Keratinocyte (primary cell): ENCODE results near the gene KRTAP21-3. TPM values are rescaled to one million over a fixed set of nuclear protein-coding genes. Genes with fewer than 3 reads are reported as not detected.

ENCODE experiments used
- DNase-seq: peaks from one replicate; pipeline ENCODE4 v3.0.0-alpha.2; 2011; ENCODE audit warnings: low read depth, missing footprints, low spot score
- FAIRE-seq: peaks from 2 replicates; lab custom pipeline; 2011; peaks lifted over from hg19 to GRCh38; lab: Jason Lieb, UNC
- H2AFZ ChIP-seq: 2 replicates; pipeline ENCODE4 v1.6.0; 2012; ENCODE audit warnings: low read length, control low read depth, inconsistent platforms; ENCODE audit not compliant: control insufficient read depth
- H3K27ac ChIP-seq: 2 replicates; pipeline ENCODE4 v1.5.1; 2011; ENCODE audit warnings: low read length; ENCODE audit not compliant: control insufficient read depth, insufficient read depth
- H3K27me3 ChIP-seq: 3 replicates; pipeline ENCODE4 v1.6.0; 2011; ENCODE audit warnings: low read length; ENCODE audit not compliant: control insufficient read depth, insufficient read depth; ENCODE audit errors: extremely low read depth
- H3K36me3 ChIP-seq, 2 experiments: 2 replicates in 1 of 2; 3 replicates in 1 of 2; pipeline ENCODE4 v1.5.1; 2011; ENCODE audit warnings: low read length in 2 of 2, mild to moderate bottlenecking in 1 of 2; ENCODE audit not compliant: control insufficient read depth in 2 of 2, insufficient read depth in 2 of 2; ENCODE audit errors: extremely low read depth in 1 of 2
- H3K4me1 ChIP-seq: 3 replicates; pipeline ENCODE4 v1.5.1; 2011; ENCODE audit warnings: low read length; ENCODE audit not compliant: control insufficient read depth, insufficient read depth; ENCODE audit errors: extremely low read depth
- H3K4me2 ChIP-seq: 3 replicates; pipeline ENCODE4 v1.6.0; 2011; ENCODE audit warnings: low read depth, low read length; ENCODE audit not compliant: control insufficient read depth, insufficient read depth; ENCODE audit errors: extremely low read depth
- H3K4me3 ChIP-seq, 3 experiments: fragments of 200-600 bp in 1 of 3; sonication (generic) in 1 of 3; 2 replicates in 2 of 3; 3 replicates in 1 of 3; pipeline ENCODE4 v1.5.1; 2011 to 2016; ENCODE audit warnings: low read length in 3 of 3, mild to moderate bottlenecking in 3 of 3, control low read depth in 2 of 3, inconsistent platforms in 1 of 3, low read depth in 1 of 3, mixed read lengths in 1 of 3, mixed run types in 1 of 3, moderate library complexity in 1 of 3; ENCODE audit not compliant: control insufficient read depth in 2 of 3, insufficient read depth in 2 of 3; ENCODE audit errors: extremely low read depth in 1 of 3
- H3K79me2 ChIP-seq: 2 replicates; pipeline ENCODE4 v1.6.0; 2012; ENCODE audit warnings: low read length; ENCODE audit not compliant: control insufficient read depth, insufficient read depth
- H3K9ac ChIP-seq: 3 replicates; pipeline ENCODE4 v1.6.0; 2011; ENCODE audit warnings: low read length; ENCODE audit not compliant: control insufficient read depth, insufficient read depth; ENCODE audit errors: extremely low read depth
- H3K9me1 ChIP-seq: 3 replicates; pipeline ENCODE4 v1.6.0; 2011; ENCODE audit warnings: low read length; ENCODE audit not compliant: control insufficient read depth, insufficient read depth; ENCODE audit errors: extremely low read depth
- H3K9me3 ChIP-seq: 2 replicates; pipeline ENCODE4 v1.5.1; 2012; ENCODE audit warnings: low read depth, low read length; ENCODE audit not compliant: control insufficient read depth
- H4K20me1 ChIP-seq: 3 replicates; pipeline ENCODE4 v1.6.0; 2011; ENCODE audit warnings: low read length; ENCODE audit not compliant: control insufficient read depth, insufficient read depth; ENCODE audit errors: extremely low read depth
- CTCF ChIP-seq, 3 experiments: IDR thresholded peaks in 1 of 3; conservative IDR thresholded peaks in 1 of 3; optimal IDR thresholded peaks in 1 of 3; 2 replicates in 2 of 3; 3 replicates in 1 of 3; pipeline versions ENCODE3 to v1.5.1; 2011; ENCODE audit warnings: low read length in 3 of 3, mild to moderate bottlenecking in 3 of 3, moderate library complexity in 2 of 3, control low read depth in 1 of 3, inconsistent platforms in 1 of 3; ENCODE audit not compliant: insufficient read depth in 2 of 3; ENCODE audit errors: extremely low read depth in 1 of 3
- EZH2 ChIP-seq: IDR thresholded peaks from one replicate; pipeline ENCODE4 v1.6.1; 2012; ENCODE audit warnings: inconsistent platforms, mild to moderate bottlenecking, low read length, moderate library complexity
- dilution Hi-C: fragments of 300-500 bp; cut with MboI; formaldehyde crosslinking; loops from one replicate; pipeline ENCODE4 v1.7.0; 2020; ENCODE audit warnings: low sequenced_read_pairs; ENCODE audit not compliant: extremely low pct_ligation_motif_present
- polyA plus RNA-seq, 5 experiments: library from polyadenylated mRNA; depleted of rRNA in 3 of 5; stranded (reverse) in 3 of 5; stranded (forward) in 1 of 5; unstranded in 1 of 5; fragments of >200 nt; gene quantifications; 1 replicate in 1 of 5; 2 replicates in 3 of 5; 3 replicates in 1 of 5; pipeline versions ENCODE4 v1.2.1 to v1.2.3, GENCODE V29; 2011 to 2012; ENCODE audit warnings: missing spikeins in 2 of 5, low read depth in 1 of 5, low replicate concordance in 1 of 5

The KRTAP21-3 gene
- polyA plus RNA-seq, 1 donor (not counting 4 experiments of a cell fraction or from before 2014, with no cell fraction given), result not detected

- H3K27ac ChIP-seq, result peak overlapping the region; percentile 70
- H3K4me2 ChIP-seq, result no peak overlapping the region
- H3K4me1 ChIP-seq, result peaks cover 18% of the 10 kb centered on the region
- no peak overlapping the region for H2AFZ ChIP-seq
- DNase-seq (no peak), FAIRE-seq (no peak)
- H3K9ac ChIP-seq, result no peak overlapping the region
- H3K9me3 ChIP-seq, result no peaks in the 10 kb centered on the region
- no peaks in the 10 kb centered on the region for H4K20me1 ChIP-seq
- H3K79me2 ChIP-seq, result no peaks in the 10 kb centered on the region
- H3K4me3 ChIP-seq, result no peak overlapping the region
- TF ChIP-seq CTCF (optimal IDR thresholded peaks at IDR 0.05 in 1 of 3, IDR thresholded peaks at IDR 0.05 in 1 of 3, conservative IDR thresholded peaks at IDR 0.05 in 1 of 3; ENCODE audit: extremely low read depth in 1 of 3, insufficient read depth in 2 of 3, low read length in 3 of 3), result no peak
- no peak for TF ChIP-seq EZH2
- dilution Hi-C loops, result no loop called here
- no peaks in the 10 kb centered on the region for H3K9me1 ChIP-seq
- no peaks in the 10 kb centered on the region for H3K27me3 ChIP-seq
- no peaks in the 10 kb centered on the region for H3K36me3 ChIP-seq
Observed at GRCh38 chr21:30713766-30714165, 4.8 kb downstream of the KRTAP21-3 start.

GRCh38 chr21:30710499-30710898 is 8.1 kb downstream of the KRTAP21-3 start:
- FAIRE-seq, result no peak
- dilution Hi-C loops, result no loop called here

More at GRCh38 chr21:30710499-30710898, 8.1 kb downstream of the KRTAP21-3 start:
- no peaks in the 10 kb centered on the region for H3K9me3 ChIP-seq
- H3K9ac ChIP-seq, result peak overlapping the region; percentile 17
- H3K27me3 ChIP-seq, result no peaks in the 10 kb centered on the region
- H3K9me1 ChIP-seq, result no peaks in the 10 kb centered on the region
- H3K36me3 ChIP-seq, result no peaks in the 10 kb centered on the region
- H3K4me2 ChIP-seq, result no peak overlapping the region
- no peak overlapping the region for H3K4me3 ChIP-seq
- no peak overlapping the region for H2AFZ ChIP-seq
- TF ChIP-seq CTCF (optimal IDR thresholded peaks at IDR 0.05 in 1 of 3, IDR thresholded peaks at IDR 0.05 in 1 of 3, conservative IDR thresholded peaks at IDR 0.05 in 1 of 3; ENCODE audit: extremely low read depth in 1 of 3, insufficient read depth in 2 of 3, low read length in 3 of 3) (no peak), EZH2 (no peak)
- peak; percentile 73 for DNase-seq
- H3K27ac ChIP-seq, result peak overlapping the region; percentile 88
- peaks cover 10% of the 10 kb centered on the region for H3K4me1 ChIP-seq
- H4K20me1 ChIP-seq, result no peaks in the 10 kb centered on the region
- no peaks in the 10 kb centered on the region for H3K79me2 ChIP-seq
